ENCODE measurements around the gene CLEC18B.
"Not testable (repeated sequence)": the region's sequence is repeated elsewhere in the genome, so short reads cannot be mapped to it uniquely, and the experiment has no call there.

Gene CLEC18B

GRCh38 chr16:74443624-74444346, 22.5 kb upstream of the CLEC18B start:
- DNase-seq = not testable (repeated sequence)

- DNase-seq = no peak
Observed at GRCh38 chr16:74439685-74440084, 18.4 kb upstream of the CLEC18B start.

- DNase-seq = no peak
Observed at GRCh38 chr16:74438492-74438979, 17.3 kb upstream of the CLEC18B start.

- DNase-seq = no peak
Observed at GRCh38 chr16:74431516-74431915, 10.2 kb upstream of the CLEC18B start.

- peak; percentile 5 for DNase-seq
Observed at GRCh38 chr16:74430036-74430712, 8.9 kb upstream of the CLEC18B start.

GRCh38 chr16:74428493-74428892, 7.2 kb upstream of the CLEC18B start:
- DNase-seq = not testable (repeated sequence)

- not testable (repeated sequence) for DNase-seq
Observed at GRCh38 chr16:74425751-74426150, 4.5 kb upstream of the CLEC18B start.

- not testable (repeated sequence) for DNase-seq
Observed at GRCh38 chr16:74423721-74424120, 2.4 kb upstream of the CLEC18B start.

- DNase-seq = not testable (repeated sequence)
Observed at GRCh38 chr16:74422086-74422485, 808 bp upstream of the CLEC18B start.

- DNase-seq = not testable (repeated sequence)
Observed at GRCh38 chr16:74421482-74421785, 156 bp upstream of the CLEC18B start.

- DNase-seq = not testable (repeated sequence)
Observed at GRCh38 chr16:74419811-74420210, 1.5 kb downstream of the CLEC18B start.

- not testable (repeated sequence) for DNase-seq
Observed at GRCh38 chr16:74417897-74418296, 3.4 kb downstream of the CLEC18B start.

GRCh38 chr16:74413920-74414319, 7.4 kb downstream of the CLEC18B start:
- not testable (repeated sequence) for DNase-seq

GRCh38 chr16:74413485-74413884, 7.8 kb downstream of the CLEC18B start:
- DNase-seq = not testable (repeated sequence)

- DNase-seq = not testable (repeated sequence)
Observed at GRCh38 chr16:74412775-74413390, 8.4 kb downstream of the CLEC18B start.

GRCh38 chr16:74412138-74412774, 9.0 kb downstream of the CLEC18B start:
- DNase-seq = not testable (repeated sequence)

- not testable (repeated sequence) for DNase-seq
Observed at GRCh38 chr16:74410981-74411380, 10.3 kb downstream of the CLEC18B start.

GRCh38 chr16:74410057-74410957, 11.0 kb downstream of the CLEC18B start:
- not testable (repeated sequence) for DNase-seq

GRCh38 chr16:74409185-74409981, 11.9 kb downstream of the CLEC18B start:
- not testable (repeated sequence) for DNase-seq

GRCh38 chr16:74407362-74407705, 13.9 kb downstream of the CLEC18B start:
- not testable (repeated sequence) for DNase-seq

GRCh38 chr16:74406600-74407361, 14.5 kb downstream of the CLEC18B start:
- DNase-seq = not testable (repeated sequence)
